Upper lobe of right lung (tissue), 1 donor: ENCODE results near the gene SOWAHB. TPM values are rescaled to one million over a fixed set of nuclear protein-coding genes. Genes with fewer than 3 reads are reported as not detected.

ENCODE experiments used
- ATAC-seq: fragments of 200-7000 bp; cut with Tn5 transposase; one replicate; pipeline ENCODE4 v1.9.1; 2020; ENCODE audit warnings: mild to moderate bottlenecking, moderate library complexity
- DNase-seq: peaks from one replicate; pipeline ENCODE4 v3.0.0-alpha.2; 2020
- H3K27ac ChIP-seq: fragments of 200-600 bp; one replicate; pipeline ENCODE4 v1.8.0; 2022
- H3K27me3 ChIP-seq: fragments of 200-600 bp; one replicate; pipeline ENCODE4 v1.8.0; 2022; ENCODE audit warnings: mild to moderate bottlenecking
- H3K36me3 ChIP-seq: fragments of 200-600 bp; one replicate; pipeline ENCODE4 v1.8.0; 2022
- H3K4me1 ChIP-seq: fragments of 200-600 bp; one replicate; pipeline ENCODE4 v1.8.0; 2022
- H3K4me3 ChIP-seq: fragments of 200-600 bp; one replicate; pipeline ENCODE4 v1.8.0; 2022; ENCODE audit warnings: mild to moderate bottlenecking
- H3K9me3 ChIP-seq: fragments of 200-600 bp; one replicate; pipeline ENCODE4 v1.8.0; 2022
- CTCF ChIP-seq: fragments of 200-600 bp; IDR thresholded peaks from one replicate; pipeline ENCODE4 v1.8.0; 2022; ENCODE audit warnings: antibody characterized with exemption
- intact Hi-C: fragments of 100-400 bp; cut with DNase I; formaldehyde crosslinking; loops from one replicate; pipeline ENCODE4 v1.11.0; 2022
- total RNA-seq: library from RNA; stranded (reverse); fragmentation: NEBNext Ultra II Directional; extraction: Animal tissue kit (Norgen Biotek cat#: 25700); gene quantifications from one replicate; pipeline ENCODE4 v1.2.1, GENCODE V29; 2021
- donor health status: DM: no; HTN: yes; CAD: no; lungs with severe emphysema.

The SOWAHB gene
- total RNA-seq, 1 donor from 2014 or later = 2.5 TPM

GRCh38 chr4:76850010-76850441 lies 47.9 kb downstream of the SOWAHB start:
- no peak overlapping the region for H3K4me3 ChIP-seq
- H3K9me3 ChIP-seq = no peaks in the 10 kb centered on the region
- intact Hi-C loops = no loop called here
- no peak for DNase-seq
- H3K27ac ChIP-seq = no peak overlapping the region
- TF ChIP-seq CTCF = no peak
- H3K27me3 ChIP-seq = no peaks in the 10 kb centered on the region
- H3K4me1 ChIP-seq = no peaks in the 10 kb centered on the region
- H3K36me3 ChIP-seq = no peaks in the 10 kb centered on the region
- no peak for ATAC-seq

Other genes starting within 250 kb of the SOWAHB start
- 112 TPM for gene SEPTIN11, start 51.6 kb upstream of the SOWAHB start, total RNA-seq
- 319 TPM for gene CCNI, start 177.8 kb upstream of the SOWAHB start, total RNA-seq